Measurements from ENCODE around the gene NOS3.

NOS3 gene

GRCh38 chr7:150947761-150948651 is 42.8 kb upstream of the NOS3 start:
- H3K4me3 ChIP-seq (ENCODE audit: low read depth, low read length) = no peak overlapping the region
- no peak for DNase-seq (ENCODE audit: low read depth, low spot score)
- TF ChIP-seq CTCF (IDR thresholded peaks at IDR 0.05; ENCODE audit: insufficient read depth, low read length, missing control alignments) = no peak
- ChIA-PET POLR2A (no interaction called here), CTCF (interaction anchor here (1.5 to 1.7 kb wide), 2 partner anchors 15 to 50 kb away, joined by 4 to 6 read pairs; no protein-coding TSS in a partner anchor)

GRCh38 chr7:150948791-150949251 is 42.0 kb upstream of the NOS3 start:
- DNase-seq (ENCODE audit: low read depth, low spot score) = no peak
- H3K4me3 ChIP-seq (ENCODE audit: low read depth, low read length) = no peak overlapping the region
- ChIA-PET POLR2A (no interaction called here), CTCF (interaction anchor here (1.5 to 1.7 kb wide), 2 partner anchors 15 to 51 kb away, joined by 4 to 6 read pairs; no protein-coding TSS in a partner anchor)
- no peak for TF ChIP-seq CTCF (IDR thresholded peaks at IDR 0.05; ENCODE audit: insufficient read depth, low read length, missing control alignments)

- ChIA-PET POLR2A (interaction anchor here (0.6 kb wide), 1 partner anchor 12 kb away, joined by 3 read pairs; no protein-coding TSS in a partner anchor), CTCF (interaction anchor here (1.3 to 1.7 kb wide), 3 partner anchors 14 to 51 kb away, joined by 3 to 6 read pairs (median 4); no protein-coding TSS in a partner anchor)
- no peak for TF ChIP-seq CTCF (IDR thresholded peaks at IDR 0.05; ENCODE audit: insufficient read depth, low read length, missing control alignments)
- H3K4me3 ChIP-seq (ENCODE audit: low read depth, low read length) = no peak overlapping the region
- DNase-seq (ENCODE audit: low read depth, low spot score) = no peak
Measured at GRCh38 chr7:150949564-150949963, 41.3 kb upstream of the NOS3 start.

GRCh38 chr7:150949971-150950491 is 40.8 kb upstream of the NOS3 start:
- no peak overlapping the region for H3K4me3 ChIP-seq (ENCODE audit: low read depth, low read length)
- no peak for DNase-seq (ENCODE audit: low read depth, low spot score)
- POLR2A ChIA-PET = no interaction called here
- CTCF ChIA-PET = interaction anchor here (1.3 kb wide), 1 partner anchor 52 kb away, joined by 3 read pairs; no protein-coding TSS in a partner anchor
- no peak for TF ChIP-seq CTCF (IDR thresholded peaks at IDR 0.05; ENCODE audit: insufficient read depth, low read length, missing control alignments)

- ChIA-PET CTCF (interaction anchor here (1.3 kb wide), 1 partner anchor 52 kb away, joined by 3 read pairs; no protein-coding TSS in a partner anchor), POLR2A (no interaction called here)
- no peak overlapping the region for H3K4me3 ChIP-seq (ENCODE audit: low read depth, low read length)
- no peak for DNase-seq (ENCODE audit: low read depth, low spot score)
- no peak for TF ChIP-seq CTCF (IDR thresholded peaks at IDR 0.05; ENCODE audit: insufficient read depth, low read length, missing control alignments)
Measured at GRCh38 chr7:150950496-150951180, 40.2 kb upstream of the NOS3 start.

GRCh38 chr7:150951181-150951520 is 39.7 kb upstream of the NOS3 start:
- DNase-seq (ENCODE audit: low read depth, low spot score) = no peak
- CTCF ChIA-PET = no interaction called here
- POLR2A ChIA-PET = no interaction called here
- no peak overlapping the region for H3K4me3 ChIP-seq (ENCODE audit: low read depth, low read length)
- TF ChIP-seq CTCF (IDR thresholded peaks at IDR 0.05; ENCODE audit: insufficient read depth, low read length, missing control alignments) = no peak
